ENCODE data around the gene KLF12. TPM values are rescaled to one million over a fixed set of nuclear protein-coding genes. Genes with fewer than 3 reads are reported as not detected.

Gene KLF12
- polyA plus RNA-seq, 4 donors = 24.3 to 30.5 (median 28.1) TPM

DNA sequence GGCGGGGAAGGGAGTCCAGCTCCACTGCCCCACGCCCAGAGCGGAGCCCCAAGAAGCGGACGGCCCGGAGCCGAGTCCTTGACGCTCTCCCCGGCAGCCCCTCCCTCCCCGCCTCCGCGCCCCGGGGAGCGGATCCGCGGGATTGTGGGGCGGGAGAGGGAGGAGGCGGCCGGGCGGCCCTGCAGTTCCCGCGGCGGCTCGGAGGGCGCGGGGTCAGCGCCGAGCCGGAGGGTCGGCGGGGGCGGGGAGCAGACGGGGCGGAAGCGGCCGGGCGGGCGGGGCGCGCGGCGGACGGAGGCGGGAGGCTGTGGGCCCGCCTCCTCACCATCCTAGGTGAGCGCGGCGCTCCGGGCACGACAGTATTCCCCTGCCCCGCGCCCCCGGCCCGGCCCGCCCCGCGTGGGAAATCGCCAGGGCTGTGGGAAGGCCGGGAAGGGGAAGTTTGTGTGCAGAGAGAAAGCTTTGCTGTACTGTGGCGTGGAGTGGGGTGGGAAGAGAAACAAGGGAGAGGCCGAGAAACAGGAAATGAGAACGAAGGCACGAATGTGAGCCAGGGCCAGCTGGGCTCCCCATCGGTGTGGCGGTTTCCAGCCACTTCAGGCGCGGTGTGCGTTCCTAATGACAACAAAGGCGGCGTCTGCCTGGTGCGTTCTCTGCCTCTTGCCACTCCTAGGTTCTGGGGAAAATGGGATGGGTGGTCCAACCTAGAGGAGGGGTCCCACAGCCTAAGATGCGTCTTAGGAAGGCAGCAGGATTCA lies 1.3 kb upstream of the KLF12 start:
- DNase-seq (ENCODE audit: low read depth in 4 of 4, low spot score in 3 of 4) = peak in 2 of 4 donors; percentile 58 to 64

DNA sequence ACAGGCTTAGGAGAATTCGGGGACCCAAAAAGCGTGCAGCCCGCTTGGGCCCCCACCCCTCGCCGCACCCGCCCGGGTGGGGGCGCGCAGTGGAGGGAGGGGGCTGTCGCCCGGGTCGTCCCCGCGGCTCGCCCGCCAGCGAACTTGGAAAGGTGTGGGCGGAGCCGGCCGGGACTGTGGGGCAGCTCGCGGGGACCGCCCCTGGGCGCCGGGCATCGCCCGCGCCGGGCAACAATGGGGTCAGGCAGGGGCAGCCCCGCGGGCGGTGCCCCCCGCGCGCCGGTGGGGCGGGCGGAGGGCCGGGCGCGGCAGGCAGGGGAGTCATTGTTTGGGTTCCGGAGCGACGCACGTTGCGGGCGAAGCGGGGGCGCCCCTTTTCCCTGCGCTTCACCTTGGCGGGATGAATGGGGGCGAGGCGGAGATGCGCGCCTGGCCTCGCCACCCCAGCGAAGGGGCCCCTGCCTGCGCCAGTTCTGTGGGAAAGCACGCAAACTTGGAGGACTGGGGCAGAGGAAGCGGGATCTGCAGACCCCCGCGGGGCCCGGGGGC lies 647 bp upstream of the KLF12 start:
- no peak for DNase-seq (ENCODE audit: low read depth in 4 of 4, low spot score in 3 of 4)

DNA sequence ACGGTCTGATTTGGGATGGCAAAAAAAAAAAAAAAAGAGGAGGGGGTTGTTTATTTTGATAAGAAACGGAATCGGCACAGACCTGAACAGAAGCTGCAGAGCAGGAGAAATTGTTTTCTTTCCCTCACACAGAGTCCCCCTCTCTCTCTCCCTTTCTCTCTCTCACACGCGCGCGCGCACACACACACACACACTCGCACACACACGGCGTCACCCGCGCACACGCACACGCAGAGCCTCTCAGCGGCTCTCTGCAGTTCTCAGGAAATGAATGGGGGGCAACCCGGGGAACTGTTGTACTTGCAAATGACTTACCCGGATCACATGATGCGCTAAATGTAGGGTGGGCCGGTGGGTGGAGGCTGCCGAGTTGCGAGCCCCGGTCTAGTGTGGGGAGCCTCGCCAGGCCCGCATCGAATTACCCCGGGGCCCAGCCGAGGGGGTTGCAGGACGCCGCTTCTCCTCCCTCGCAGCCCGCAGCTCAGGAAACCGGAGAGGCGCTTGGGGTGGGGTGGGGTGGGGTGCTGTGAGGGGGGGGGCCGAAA lies 475 bp downstream of the KLF12 start:
- DNase-seq (ENCODE audit: low read depth in 4 of 4, low spot score in 3 of 4) = peak in 3 of 4 donors; percentile 73 to 85 (median 79)

DNA sequence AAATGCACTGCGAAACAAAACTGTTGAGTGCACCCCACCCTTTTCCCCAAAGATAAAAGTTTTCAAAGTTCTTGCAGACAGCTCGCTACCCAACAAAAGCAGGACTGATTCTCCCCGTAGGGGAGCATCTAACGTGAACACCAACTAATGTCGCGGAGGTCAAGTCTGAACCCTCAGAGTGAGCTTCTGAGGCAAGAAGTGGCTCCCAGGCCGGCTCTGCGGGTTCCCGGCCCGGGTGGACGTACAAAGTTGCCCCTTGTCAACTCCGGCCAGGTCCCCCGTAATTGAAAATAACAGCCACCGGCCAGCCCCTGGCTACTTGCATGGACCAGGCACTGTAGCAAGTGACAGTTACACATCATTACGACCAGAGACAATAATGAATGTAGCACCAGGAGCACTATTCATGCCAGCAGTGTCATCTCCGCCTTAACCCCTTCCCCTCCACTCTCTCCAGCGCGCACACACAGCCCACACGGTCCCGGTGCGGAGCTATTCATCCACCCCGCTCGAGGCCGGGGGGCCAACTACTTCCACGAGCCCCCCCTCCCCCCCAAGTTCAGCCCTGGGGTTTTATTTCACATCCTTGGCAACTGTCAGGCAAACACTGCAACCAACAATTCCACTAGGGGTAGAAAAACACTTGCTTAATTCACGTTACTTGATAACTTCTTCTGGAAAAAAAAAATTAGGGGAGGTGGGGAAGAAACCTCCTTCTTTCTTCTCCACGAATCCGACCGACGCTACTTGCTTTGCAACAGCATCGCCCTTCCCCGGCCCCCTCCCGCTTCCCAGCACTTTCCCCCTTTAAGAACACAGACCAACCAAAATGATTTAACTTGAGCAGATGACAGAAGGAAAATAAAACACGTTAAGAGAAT lies 1.2 kb downstream of the KLF12 start:
- DNase-seq (ENCODE audit: low read depth in 4 of 4, low spot score in 3 of 4) = no peak

DNA sequence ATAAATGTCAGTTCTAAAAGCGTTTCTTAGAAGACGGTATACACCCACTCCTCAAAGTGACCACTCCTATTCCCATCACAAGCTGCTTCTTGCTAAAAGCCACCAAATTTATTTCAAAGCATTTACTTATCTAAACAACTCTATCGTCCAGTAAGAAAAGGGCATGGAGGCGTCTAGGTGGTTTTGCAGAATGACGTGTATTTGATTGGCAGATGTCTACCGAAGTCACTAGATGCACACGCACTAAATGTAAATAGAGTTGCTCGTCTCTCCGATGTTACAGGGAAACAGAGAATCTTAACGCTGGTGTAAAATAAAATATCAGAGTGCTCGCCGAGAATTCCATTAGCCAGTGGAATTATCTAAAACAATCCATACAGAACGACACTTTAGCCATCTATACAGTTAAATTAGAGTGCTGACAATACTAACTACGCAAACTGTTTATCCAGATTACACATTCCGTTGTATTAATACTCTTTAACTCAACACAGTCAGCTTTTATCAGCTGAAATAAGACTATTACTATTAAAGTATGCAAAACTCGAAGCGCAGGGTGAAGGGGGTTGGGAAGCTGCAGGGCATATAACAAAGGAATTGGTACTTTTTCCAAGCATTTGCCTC lies 1.9 kb downstream of the KLF12 start:
- no peak for DNase-seq (ENCODE audit: low read depth in 4 of 4, low spot score in 3 of 4)

DNA sequence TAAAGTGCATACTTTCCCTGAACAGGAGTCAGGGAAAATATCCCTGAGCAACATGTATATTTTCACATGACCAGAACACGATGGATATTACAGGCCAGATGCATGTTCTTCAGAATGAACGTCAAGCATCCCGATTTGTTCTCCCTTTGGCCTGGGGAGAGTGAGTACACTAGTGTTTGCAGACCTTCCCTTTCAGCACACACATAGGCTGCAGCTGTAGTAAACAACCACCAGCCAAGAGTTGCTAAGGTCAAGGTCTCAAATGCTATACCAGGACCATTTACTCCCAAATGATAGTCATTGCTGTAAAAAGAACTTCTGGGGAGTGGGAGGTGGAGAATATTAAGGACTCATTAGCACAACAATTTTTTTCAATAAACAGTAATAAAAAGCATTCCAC lies 3.0 kb downstream of the KLF12 start:
- DNase-seq (ENCODE audit: low read depth in 4 of 4, low spot score in 3 of 4) = no peak

DNA sequence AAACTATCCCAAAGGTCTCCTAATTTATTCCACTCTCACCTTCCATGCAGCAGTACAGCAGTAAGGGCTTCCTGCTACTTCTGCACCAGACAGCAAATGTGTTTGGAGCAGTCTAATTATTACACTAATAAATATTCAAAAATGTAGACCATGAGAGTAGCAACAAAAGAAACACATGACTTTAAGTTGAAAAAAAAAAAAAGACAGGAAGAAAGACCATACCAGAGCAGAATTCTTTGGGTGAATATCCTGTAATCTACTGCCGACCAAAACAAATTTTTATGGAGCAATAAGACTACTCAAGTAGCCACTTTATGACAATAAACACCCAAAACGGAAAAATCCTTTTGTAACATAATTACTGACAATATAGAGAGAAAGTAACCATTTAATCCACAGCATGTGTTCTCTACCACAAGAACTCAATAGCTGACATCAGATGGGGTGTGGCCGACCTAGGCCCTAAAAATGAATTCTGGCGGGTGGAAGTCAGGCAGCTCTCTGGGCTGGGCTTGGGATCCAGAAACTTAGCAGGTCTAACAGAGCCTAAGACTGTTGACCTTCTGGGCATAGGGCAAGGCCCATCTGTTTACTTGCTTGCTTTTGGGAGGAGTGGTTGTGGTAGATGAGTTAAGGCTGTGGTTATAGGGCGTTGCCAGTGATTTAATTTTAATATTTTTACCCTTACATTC lies 4.6 kb downstream of the KLF12 start:
- no peak for DNase-seq (ENCODE audit: low read depth in 4 of 4, low spot score in 3 of 4)

DNA sequence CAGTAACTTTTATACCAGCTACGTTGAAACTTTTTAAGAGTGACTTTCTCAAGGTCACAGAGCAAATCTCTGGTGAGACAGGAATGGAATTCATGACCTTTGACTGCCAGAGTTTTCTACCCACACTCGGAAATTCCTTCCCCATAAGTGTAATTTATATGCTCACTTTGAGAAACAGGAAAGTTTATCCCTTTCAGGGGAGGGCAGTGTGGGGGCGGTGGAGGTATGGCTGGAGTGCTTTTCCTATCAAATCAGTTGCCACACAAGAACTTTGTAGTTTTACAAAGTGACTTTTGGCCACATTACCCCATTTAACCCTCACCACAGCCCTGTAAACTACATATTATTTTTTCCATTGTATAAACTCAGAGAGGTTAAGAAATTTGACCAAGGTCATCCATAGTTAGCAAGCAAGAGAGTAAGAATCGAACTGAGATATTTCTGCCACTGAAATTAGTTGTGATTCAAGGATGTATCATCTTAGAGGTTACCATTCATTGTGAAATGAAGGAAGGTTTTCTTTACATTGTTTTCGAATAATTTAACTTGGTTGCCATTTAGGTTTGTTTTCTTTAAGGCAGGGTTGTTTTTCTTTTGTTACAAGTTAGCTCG lies 5.9 kb downstream of the KLF12 start:
- DNase-seq (ENCODE audit: low read depth in 4 of 4, low spot score in 3 of 4) = no peak

DNA sequence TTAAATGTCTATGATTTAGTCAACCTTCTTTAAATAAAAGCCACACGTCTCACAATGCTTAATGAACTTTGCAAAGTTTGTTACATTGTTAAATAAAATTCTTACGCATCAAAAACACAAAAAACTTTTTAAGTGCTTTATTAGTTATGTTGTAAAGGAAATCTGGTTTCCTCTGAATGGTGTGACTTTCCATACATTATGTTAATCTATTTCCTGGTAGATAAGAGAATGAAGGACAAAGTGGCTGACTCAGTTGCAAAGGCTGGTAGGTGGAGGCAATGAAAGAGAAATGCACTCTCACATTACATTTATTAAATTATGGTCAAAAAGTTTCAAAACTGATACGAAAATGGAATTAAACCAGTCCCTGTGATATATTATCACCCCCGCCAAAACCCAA lies 15.9 kb downstream of the KLF12 start:
- DNase-seq (ENCODE audit: low read depth in 4 of 4, low spot score in 3 of 4) = no peak

DNA sequence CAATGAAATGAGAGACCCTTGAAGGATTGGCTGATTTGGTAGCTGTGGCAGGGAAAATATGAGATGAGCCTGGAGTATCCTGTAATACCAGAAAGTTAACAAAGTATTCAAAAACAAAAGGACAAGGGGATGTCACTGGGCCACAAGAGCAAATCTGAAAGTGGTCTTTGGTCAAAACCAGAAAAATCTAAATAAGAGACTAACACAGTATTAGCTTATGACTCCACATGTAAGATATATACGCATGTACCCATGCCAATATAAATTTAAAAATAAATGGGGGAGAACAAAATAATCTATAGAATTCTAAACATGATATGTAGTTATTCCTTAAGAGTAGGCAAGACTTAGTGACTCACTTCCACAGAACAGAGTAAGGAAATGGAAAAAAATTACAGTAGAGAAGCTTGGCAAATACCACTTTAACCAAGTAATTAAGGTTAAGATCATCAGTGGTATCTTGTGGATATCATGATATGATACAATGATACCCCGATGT lies 16.9 kb downstream of the KLF12 start:
- no peak for DNase-seq (ENCODE audit: low read depth in 4 of 4, low spot score in 3 of 4)

DNA sequence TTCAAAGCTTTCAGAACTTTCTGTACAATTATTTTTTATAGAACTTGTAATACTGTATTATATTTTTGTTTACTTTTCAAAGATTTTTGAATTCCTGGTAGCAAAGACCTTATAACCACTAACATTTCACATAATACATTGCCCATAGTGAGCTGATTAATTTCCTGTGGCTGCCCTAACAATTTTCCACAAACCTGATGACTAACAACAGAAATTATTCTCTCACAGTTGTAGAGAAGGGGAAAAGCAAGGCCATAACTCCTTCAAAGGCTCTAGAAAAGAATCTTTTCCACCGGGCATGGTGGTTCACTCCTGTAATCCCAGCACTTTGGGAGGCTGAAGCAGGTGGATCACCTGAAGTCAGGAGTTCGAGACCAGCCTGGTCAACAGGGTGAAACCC lies 19.1 kb downstream of the KLF12 start:
- no peak for DNase-seq (ENCODE audit: low read depth in 4 of 4, low spot score in 3 of 4)

DNA sequence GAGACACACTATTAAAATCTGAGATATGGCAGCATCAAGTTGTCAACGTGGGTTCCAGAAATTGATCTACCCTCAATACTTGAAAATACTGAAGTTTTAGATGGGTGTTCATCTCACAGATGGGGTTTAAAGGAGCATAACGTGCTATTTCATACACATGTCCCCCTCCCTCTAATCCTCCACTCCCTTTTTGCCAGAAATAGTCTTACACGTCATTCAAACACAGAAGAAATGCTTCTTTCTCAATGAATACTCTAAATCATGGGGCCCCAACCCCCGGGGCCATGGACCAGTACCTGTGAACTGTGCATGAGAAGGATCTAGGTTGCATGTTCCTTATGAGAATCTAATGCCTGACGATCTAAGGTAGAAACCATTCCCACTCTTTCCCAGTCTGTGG lies 19.6 kb downstream of the KLF12 start:
- DNase-seq (ENCODE audit: low read depth in 4 of 4, low spot score in 3 of 4) = no peak

DNA sequence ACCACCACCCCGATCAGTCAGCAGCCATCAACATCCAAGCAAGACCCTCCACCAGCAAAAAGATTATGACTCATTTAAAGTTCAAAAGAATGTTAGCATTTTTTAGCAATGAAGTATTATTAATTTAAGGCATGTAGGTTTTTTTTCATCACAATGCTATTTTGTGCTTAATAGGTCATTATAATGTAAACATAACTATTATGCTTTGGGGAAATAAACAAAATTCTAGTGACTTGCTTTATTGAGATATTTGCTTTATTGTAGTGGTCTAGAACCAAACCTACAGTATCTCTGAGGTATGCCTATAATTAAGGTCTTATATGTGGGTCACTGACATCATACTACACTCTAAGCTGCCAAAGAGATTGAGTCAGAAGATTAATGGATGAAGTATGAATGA lies 20.0 kb downstream of the KLF12 start:
- DNase-seq (ENCODE audit: low read depth in 4 of 4, low spot score in 3 of 4) = no peak

DNA sequence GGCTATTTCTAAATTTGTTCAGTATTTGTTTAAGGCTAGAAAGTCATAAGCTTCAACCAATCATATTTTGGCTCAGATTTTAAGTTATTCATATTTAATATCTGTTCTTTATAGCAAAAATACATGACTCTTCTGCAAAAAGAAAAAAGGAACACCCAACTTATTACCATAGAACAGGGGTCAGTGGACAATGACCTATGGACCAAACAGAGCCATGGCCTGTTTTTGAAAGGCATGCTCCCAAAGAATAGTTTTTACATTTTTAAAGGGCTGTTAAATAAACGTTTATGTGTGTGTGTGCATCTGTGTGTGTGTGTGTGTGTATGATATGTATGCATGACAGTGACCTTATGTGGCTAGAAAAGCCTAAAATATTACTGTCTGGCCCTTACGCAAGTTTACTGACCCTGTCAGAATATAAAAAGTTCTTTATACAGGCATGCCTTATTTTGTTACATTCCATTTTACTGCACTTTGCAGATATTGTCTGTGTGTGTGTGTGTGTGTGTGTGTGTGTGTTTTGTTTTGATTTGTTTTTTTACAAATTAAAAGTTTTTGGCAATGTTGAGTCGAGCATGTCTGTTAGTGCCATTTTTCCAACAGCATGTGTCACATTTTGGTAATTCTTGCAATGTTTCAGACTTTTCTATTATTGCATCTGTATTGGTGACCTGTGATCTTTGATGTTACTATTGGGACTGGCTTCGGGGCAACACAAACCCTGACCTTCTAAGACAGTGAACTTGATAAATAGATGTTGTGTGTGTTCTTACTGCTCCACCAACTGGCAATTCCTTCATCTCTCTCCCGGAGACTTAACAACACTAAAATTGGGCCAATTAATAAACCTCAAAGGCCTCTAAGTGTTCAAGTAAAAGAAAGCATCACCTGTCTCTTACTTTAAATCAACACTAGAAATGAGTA lies 22.0 kb downstream of the KLF12 start:
- no peak for DNase-seq (ENCODE audit: low read depth in 4 of 4, low spot score in 3 of 4)

DNA sequence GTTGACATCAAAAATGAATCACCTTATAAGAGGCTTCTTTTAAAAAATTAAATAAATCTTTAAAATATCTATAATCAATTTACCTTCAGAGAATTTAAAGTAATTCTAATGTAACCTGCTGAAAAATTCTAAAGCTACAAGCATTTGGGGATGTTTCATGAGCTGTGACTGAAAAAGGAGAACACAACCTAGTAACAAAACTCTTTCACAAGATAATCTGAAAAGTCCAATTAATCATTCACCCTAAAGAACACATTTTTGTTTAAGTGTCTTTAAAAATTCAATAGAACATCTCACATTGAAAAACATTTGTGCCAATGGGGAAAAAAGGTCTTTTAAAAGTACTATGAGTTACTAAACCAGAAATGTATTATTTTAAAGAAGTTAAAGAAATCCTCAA lies 22.8 kb downstream of the KLF12 start:
- no peak for DNase-seq (ENCODE audit: low read depth in 4 of 4, low spot score in 3 of 4)

DNA sequence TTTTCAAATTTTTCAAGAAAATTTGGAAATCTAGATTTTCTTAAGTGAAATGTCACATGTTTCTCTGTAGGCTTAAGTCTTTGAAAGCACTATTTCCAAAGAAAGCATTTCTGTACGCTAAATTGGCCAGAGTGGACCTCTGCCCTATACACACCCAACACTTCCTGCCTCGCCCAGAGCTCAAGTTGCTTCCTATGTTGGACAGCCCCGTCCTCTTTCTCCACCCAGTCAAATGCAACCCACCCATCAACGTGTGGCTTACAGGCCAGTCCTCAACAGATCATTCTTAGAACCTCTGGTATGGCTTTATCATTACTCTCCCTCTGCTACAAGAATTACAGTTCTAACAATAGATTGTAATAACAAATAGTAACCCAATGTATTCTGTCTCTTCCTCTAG lies 24.2 kb downstream of the KLF12 start:
- no peak for DNase-seq (ENCODE audit: low read depth in 4 of 4, low spot score in 3 of 4)

DNA sequence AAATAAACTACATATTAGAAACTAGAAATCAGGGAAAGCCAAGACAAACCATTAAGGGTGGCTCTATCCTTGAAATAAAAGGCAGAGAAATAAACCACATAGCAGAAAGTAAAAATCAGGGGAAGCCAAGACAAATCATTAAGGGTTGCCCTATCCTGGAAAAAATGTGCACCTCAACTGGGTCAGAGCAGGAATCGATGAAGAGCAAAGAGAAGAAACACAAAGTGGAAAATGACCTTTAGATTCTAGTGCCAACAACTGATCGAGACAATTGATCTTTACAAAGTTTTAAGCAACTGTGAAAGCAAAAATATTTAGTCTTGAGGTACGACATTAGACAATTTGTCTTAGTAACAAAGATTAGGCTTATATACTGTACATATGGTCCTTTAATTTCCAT lies 26.6 kb downstream of the KLF12 start:
- DNase-seq (ENCODE audit: low read depth in 4 of 4, low spot score in 3 of 4) = no peak

DNA sequence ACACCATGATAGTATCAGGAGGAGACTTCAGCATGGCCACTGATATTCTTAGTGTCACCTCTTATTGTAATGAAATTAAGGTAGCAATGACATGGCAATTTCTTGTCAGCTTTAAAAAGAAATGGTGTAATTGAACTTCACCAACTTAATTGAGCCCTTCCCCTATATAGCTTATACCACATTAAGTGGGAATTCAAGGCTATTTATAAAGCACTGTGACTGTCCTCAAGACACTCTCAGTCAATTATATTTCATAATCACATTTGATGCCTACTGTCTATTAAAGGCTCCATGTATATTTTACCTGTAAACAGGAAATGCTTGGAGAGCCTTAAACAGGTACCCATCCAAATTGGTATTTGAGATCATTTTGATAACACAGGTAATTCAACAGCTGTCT lies 28.3 kb downstream of the KLF12 start:
- no peak for DNase-seq (ENCODE audit: low read depth in 4 of 4, low spot score in 3 of 4)
